GM13976 (cell line): ENCODE results near the gene MAFF.

ENCODE experiments used
- DNase-seq: peaks from one replicate; pipeline ENCODE4 v3.0.0; 2012; ENCODE audit warnings: low spot score
- CTCF ChIP-seq: IDR thresholded peaks from 2 replicates; pipeline ENCODE4 v1.5.1; 2012; ENCODE audit warnings: borderline replicate concordance, mild to moderate bottlenecking; ENCODE audit not compliant: insufficient read depth; ENCODE audit errors: extremely low read depth, missing control alignments, control extremely low read depth
- in situ Hi-C: fragments of 300-500 bp; cut with MboI; formaldehyde crosslinking; loops from one replicate; pipeline ENCODE4 v1.12.0; 2022; ENCODE audit warnings: low sequenced_read_pairs, mixed read lengths, inconsistent platforms; ENCODE audit not compliant: unreplicated experiment

The MAFF gene

GRCh38 chr22:38239101-38239761, 37.4 kb downstream of the MAFF start:
- in situ Hi-C loops, result no loop called here
- DNase-seq, result no peak
- TF ChIP-seq CTCF, result no peak

- in situ Hi-C loops, result no loop called here
- no peak for TF ChIP-seq CTCF
- DNase-seq, result no peak
Measured at GRCh38 chr22:38240734-38241252, 39.0 kb downstream of the MAFF start.

- in situ Hi-C loops, result no loop called here
- DNase-seq, result no peak
- no peak for TF ChIP-seq CTCF
Measured at GRCh38 chr22:38243007-38243765, 41.4 kb downstream of the MAFF start.

GRCh38 chr22:38244106-38244505, 42.3 kb downstream of the MAFF start:
- no peak for DNase-seq
- in situ Hi-C loops, result no loop called here
- no peak for TF ChIP-seq CTCF

- DNase-seq, result no peak
- in situ Hi-C loops, result no loop called here
- no peak for TF ChIP-seq CTCF
Measured at GRCh38 chr22:38246046-38246658, 44.4 kb downstream of the MAFF start.

GRCh38 chr22:38246692-38247091, 44.9 kb downstream of the MAFF start:
- no peak for TF ChIP-seq CTCF
- in situ Hi-C loops, result no loop called here
- DNase-seq, result no peak
